ENCODE results near the gene CD1E. TPM values are rescaled to one million over a fixed set of nuclear protein-coding genes. Genes with fewer than 3 reads are reported as not detected.

CD1E gene
- total RNA-seq, 2 experiments from 2014 or later, result not detected

Other genes with a start within 250 kb of the CD1E start
- under 1 TPM in 1 of 2 experiments, not detected in 1; 0.07 TPM for gene CD1D, start 173.0 kb upstream of the CD1E start, total RNA-seq
- under 1 TPM in 1 of 2 experiments, not detected in 1; 0.09 TPM for gene CD1A, start 99.5 kb upstream of the CD1E start, total RNA-seq
- under 1 TPM; 0.14 to 0.21 TPM for gene CD1C, start 64.0 kb upstream of the CD1E start, total RNA-seq
- gene CD1B, start 22.4 kb upstream of the CD1E start, total RNA-seq, result not detected
- gene OR10T2, start 45.6 kb downstream of the CD1E start, total RNA-seq, result not detected
- not detected for gene OR10K2, start 72.3 kb downstream of the CD1E start, total RNA-seq
- not detected for gene OR10K1, start 107.9 kb downstream of the CD1E start, total RNA-seq
- not detected for gene OR10R2, start 118.3 kb downstream of the CD1E start, total RNA-seq
- gene OR6Y1, start 200.5 kb downstream of the CD1E start, total RNA-seq, result not detected
- not detected for gene OR6P1, start 216.7 kb downstream of the CD1E start, total RNA-seq
- not detected for gene OR10X1, start 226.0 kb downstream of the CD1E start, total RNA-seq